GM19023 (cell line): Measurements from ENCODE around the gene ZSCAN9.

ENCODE experiments used
- ATAC-seq: cut with Tn5 transposase; IDR thresholded peaks from one replicate; pipeline ENCODE4 v1.9.1; 2021; ENCODE audit warnings: mild to moderate bottlenecking, moderate library complexity; ENCODE audit not compliant: unreplicated experiment

The ZSCAN9 gene

DNA sequence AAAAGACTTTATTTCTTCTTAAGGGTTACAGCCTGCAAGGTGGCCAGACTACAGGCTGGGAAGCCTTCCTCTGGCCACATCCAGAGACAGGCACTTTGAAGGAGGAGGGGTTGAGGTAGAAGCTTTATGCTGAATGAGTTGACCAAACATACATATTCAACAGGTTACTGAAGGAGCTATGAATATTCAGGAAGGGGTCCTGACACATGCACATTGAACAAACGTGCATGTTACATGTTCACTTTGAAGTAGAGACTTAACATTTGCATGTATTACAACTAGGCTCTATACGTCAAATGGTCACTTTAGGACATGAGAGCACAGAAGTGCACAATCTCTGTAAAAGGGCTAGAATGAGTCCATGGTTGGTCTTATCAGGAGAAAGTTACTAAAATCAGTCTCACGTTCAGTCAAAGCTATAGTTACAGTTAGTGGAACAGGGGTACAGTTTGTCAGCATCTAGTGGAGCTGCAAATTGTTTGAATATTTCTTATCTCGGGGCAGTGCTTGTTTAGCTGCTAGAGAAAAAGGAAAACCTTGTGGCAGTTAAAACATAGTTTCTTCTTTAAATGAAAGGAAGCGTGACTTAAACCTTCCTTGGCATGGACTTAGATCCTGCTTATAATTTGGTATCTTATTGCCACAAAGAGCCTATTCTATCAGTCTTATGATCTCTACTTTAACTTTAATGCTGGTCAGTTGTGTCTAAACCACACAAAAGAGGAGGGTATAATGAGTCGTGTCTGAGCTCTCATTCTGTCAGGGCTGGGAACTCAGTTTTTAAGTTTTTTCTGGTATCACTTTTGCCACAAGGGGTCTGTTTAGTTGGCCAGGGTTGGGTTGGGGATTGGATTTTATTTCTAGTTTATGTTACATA is 4.6 kb upstream of the ZSCAN9 start:
- no peak for ATAC-seq

DNA sequence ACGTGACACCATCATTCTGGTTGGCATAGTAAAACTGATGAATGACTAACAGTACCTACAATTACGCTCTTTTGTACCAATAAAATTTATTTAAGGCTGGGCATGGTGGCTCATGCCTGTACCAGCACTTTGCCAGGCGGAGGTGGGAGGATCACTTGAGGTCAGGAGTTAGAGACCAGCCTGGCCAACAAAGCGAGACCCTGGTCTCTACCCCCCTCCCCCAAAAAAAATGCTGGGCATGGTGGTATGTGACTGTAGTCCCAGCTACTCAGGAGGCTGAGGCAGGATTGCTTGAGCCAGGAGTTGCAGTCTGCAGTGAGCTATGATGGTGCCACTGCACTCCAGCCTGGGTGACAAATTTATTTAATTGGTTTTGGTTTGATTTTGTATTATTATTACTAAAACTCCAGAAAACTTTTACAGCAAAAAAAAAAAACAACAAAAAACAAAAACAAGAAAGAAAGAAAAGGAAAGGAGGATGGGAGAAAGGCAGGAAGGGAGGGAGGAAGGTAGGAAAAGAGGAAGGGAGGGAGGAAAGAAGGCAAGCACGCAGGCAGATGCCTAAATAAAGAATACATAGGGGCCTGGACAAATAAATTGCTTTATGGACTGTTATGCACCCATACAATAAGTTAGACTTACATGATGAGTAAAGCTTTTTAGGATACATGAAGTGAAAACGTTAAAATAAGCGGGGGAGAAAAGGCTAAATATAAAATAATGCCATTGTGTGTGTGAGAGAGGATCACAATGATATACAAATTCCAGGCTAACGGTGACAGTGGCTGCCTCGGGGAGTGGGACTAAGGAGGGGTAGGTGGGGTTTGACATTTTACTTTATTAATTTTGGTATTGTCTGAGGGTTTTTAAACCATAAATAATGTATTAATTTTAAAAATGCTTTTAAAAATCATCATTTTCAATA is 682 bp upstream of the ZSCAN9 start:
- ATAC-seq = no peak

DNA sequence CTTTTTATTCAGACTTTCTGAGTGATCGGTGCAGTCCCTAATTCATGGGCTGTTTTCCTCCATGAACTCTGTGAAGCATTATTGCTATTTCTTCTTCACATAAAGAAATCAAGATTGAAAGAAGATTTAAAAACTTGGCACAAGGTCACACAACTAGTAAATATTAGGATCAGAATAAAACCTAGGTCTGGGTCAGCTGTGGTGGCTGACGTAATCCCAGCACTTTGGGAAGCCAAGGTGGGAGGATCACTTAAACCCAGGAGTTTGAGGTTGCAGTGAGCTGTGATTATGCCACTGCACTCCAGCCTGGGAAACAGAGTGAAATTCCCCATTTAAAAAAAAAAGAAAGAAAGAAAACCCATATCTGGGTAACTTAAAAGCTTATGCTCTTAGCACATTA is 1.4 kb downstream of the ZSCAN9 start:
- no peak for ATAC-seq

DNA sequence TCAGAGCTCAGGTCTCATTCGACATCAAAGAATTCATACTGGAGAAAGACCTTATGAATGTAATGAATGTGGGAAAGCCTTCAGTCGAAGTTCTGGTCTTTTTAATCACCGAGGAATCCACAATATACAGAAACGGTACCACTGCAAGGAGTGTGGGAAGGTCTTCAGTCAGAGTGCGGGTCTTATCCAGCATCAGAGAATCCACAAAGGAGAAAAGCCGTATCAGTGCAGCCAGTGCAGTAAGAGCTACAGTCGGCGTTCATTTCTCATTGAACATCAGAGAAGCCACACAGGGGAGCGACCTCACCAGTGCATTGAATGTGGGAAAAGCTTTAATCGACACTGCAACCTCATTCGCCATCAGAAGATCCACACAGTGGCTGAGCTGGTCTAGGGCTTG is 7.7 kb downstream of the ZSCAN9 start:
- no peak for ATAC-seq

DNA sequence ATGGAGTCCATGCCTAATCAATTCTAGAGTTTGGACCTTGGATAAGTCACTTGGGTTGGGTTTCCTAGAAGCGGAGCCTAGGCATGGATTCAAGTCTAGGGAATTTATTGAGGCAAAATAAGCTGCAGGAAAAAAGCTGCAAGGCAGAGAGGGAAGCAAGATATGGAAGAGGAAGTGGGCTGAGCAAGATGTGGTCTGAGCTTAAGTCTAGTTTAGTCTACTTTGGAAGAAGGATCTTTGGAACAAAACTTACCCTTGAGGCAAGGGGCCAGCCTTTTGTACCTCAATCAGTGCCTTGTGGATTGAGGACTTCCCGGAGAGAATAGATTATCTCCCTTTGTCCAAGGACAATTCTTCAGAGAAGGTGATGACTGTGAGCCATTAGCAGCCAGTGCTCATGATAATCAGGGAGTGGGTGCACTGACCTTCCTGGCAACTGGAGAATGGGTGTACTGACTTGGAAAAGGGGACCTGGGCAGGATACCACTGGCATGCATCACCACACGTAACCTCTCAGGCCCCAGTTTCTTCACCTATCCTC is 10.9 kb downstream of the ZSCAN9 start:
- no peak for ATAC-seq

DNA sequence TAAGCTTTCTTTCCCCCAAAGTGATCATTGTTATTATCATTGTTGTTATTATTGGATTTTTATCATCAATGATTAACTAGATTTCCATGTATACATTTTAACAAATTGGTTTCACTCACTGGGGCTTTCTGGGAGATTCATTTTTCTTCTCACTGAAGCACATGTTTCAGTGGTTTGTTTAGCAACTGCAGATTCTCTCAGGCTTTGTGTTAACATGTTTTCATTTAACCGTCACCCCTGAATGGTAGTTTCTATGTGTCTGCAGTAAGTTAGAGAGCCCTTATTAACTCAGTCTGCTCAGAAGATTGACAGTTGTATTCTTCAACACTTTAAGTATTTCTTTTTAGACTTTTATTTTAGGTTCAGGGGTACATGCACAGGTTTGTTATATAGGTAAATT is 14.6 kb downstream of the ZSCAN9 start:
- no peak for ATAC-seq

DNA sequence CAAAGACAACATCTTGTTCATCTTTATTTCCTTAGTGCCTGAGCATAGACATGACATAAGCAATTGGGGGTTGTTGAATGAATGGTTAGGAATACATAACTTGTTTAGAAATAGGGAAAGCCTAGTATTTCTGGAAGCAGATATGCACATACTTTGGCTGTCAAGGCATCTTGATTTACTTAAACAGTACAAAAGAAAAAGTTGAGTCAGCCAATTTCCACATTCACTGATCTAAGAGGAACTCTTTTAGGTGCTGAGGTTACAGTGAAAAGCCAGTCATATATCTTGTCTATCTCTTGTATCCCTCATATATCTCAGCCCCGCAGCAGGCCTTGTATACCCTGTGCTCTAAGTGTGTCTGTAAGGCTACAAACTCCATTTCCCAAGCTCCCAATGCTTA is 15.4 kb downstream of the ZSCAN9 start:
- ATAC-seq = no peak

DNA sequence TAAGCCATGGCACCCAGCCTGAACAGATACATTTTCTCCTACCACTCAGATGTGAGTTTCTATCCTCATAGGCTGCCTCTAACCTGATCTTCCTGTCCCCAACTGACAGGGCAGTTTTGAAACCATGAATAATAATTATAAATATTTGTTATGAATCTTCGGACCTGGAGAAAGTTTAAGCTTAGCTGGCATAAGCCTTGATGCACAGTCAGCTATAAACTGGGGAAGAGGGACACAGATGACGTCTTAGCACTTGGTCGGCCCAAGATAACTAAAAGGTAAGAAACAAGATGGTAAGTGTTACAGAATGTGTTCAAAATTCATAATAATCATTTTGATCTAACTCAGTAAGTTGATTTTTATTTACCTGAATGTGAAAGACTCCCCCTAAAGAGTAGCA is 18.9 kb downstream of the ZSCAN9 start:
- no peak for ATAC-seq

DNA sequence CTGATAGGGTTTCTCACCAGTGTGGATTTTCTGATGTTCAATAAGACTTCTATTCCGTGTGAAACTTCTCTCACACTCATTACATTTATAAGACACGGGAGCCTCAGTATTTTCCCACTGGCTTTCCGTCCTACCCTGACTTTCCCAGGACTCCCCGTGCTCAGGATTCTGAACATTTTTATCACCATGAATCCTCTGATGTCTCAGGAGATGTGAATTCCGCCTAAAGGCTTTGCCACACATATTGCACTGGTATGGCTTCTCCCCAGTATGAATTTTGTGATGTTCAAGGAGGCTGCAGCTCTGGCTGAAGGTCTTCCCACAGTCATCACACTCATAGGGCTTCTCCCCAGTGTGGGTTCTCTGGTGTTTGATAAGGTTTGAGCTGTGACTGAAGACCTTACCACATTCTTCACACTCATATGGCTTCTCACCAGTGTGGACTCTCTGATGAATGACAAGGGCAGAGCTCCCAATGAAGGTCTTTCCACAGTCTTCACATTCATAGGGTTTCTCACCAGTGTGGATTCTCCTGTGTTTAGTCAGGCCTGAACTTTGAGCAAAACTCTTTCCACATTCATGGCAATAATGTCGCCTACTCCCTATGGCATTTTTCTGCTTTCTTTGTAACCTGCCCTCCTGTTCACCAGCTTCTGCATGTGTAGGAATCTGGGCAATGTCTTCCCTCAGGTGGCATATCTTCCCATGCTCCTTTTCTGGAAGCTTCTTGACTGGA is 20.3 kb downstream of the ZSCAN9 start:
- ATAC-seq = no peak

DNA sequence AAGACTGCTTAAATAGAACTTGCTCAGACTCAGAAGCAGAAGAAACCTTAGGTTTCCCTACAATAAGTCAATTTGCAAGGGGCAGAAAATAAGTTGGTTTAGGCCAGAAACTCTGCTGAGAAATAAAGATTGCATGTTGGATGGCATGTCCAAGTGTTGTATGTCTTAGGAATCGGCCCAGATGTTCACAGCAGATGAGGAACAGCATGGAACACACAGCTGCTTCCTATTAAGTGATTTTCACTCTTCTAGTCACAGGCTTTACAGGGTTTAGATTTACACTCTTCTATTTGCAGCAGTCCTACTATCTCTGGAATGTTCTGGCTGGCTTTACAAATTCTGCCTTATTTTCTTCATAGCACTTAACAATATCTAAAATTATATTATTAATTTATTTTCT is 23.8 kb downstream of the ZSCAN9 start:
- no peak for ATAC-seq

DNA sequence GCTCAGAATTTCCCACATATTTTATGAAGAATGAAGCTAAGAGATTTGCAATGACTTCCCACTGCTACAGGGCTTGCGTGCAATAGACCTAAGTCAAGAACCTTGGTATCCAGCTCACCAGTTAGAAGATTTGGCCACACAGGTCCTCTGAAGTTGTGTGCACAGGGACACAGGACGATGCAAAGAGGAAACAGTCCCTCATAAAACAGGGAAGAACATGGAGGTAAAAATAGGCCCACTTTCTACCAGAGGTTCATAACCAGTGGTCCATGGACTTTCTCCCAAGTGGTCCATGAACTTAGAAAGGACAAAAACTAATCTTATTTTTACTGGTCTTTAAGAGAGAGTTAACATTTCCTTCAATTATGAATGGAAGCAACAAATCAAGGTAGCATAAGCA is 25.7 kb downstream of the ZSCAN9 start:
- no peak for ATAC-seq

DNA sequence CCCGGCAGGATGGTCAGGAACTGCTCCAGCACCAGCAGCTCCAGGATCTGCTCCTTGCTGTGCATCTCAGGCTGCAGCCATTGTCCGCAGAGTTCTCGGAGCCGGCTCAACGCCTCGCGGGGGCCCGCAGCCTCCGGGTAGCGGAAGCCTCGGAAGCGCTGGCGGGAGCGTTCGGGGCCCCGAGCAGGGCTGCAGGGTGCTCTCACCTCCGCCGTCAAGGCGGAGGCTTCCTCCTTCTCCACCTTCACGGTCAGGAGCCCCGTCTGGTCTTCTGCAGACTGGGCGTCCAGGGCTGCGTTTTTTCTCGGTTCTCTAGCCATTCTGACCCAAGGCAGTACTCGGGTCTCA is 26.6 kb downstream of the ZSCAN9 start:
- ATAC-seq = peak; percentile 48

DNA sequence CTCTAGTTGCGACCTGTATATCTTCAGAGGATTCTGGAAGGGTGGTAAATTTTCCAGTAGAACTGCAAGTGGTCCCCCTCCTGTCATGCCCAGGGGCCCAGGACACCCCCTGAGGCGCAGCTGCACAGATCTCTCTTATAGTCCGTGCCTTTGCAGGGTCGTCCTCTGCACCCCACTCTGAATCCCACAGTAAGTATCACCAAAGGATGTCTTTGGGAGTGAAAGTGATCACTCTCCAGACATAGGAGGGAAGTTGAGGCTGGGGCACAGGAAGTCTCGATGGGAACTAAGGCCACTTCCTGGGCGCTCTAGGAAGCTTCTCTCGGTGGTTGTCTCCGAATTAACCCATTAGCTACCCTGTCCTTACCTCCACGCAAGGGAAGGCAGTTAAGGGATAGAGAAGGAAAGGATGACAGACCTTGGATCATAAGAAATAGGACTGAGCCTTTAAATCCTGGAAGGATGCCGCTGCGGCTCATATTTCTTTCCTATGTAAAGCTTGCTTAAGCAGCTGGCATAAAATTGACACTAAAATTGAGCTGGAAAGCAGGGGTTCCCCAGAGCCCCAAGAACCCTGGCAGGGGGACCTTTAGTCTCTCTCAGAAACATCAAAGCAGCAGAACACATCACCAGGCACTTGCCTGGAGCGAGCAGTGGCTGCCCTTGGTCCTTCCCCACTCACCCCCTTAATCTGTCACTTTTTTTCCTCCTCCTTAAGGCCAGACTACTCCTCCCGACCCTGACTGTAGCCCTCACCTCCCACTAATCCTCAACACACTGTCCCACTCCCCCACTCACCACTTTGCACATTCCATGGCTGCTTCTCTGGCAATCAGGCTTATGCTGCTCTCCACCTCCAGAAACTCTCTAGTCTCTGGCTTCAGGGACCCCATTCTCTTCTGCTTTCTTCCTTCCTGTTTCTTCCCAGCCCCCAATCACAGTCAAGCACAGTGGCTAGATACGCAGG is 27.2 kb downstream of the ZSCAN9 start, which contains the start of gene ZKSCAN4:
Gene ZKSCAN4, minus strand, starts transcription at position 261 of the 967 bp plus-strand sequence. CDS start 289 bp downstream, outside the sequence.
- ATAC-seq = peak; percentile 93

DNA sequence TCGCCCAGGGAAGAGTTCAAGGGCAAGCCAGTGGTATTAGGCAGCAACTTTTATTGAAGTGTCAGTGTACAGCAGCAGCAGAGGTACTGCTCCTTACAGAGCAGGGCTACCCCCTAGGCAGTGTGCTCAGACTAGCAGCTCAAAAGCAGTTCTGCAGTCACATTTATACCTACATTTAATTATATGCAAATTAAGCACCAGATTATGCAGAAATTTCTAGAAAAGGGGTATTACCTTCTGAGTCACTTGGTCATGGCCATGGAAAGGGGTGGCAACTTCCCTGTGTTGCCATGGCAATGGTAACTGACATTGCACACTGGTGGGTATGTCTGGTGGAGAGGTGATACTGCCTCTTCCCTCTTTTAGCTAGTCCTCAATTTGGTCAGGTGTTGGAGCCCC is 29.0 kb downstream of the ZSCAN9 start:
- ATAC-seq = no peak

DNA sequence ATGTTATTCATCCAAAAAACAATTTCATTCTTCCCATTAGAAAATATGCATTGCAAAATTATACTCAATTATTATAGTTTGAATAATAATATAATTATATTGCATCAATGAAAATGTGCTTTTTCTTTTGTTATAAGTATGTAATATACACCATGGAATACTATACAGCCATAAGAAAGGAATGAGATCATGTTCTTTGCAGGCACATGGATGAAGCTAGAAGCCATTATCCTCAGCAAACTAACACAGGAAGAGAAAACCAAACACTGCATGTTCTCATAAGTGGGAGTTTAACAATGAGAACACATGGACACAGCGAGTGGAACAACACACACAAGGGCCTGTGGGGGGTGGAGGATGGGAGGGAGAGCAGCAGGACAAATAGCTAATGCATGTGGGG is 32.0 kb downstream of the ZSCAN9 start:
- ATAC-seq = no peak

DNA sequence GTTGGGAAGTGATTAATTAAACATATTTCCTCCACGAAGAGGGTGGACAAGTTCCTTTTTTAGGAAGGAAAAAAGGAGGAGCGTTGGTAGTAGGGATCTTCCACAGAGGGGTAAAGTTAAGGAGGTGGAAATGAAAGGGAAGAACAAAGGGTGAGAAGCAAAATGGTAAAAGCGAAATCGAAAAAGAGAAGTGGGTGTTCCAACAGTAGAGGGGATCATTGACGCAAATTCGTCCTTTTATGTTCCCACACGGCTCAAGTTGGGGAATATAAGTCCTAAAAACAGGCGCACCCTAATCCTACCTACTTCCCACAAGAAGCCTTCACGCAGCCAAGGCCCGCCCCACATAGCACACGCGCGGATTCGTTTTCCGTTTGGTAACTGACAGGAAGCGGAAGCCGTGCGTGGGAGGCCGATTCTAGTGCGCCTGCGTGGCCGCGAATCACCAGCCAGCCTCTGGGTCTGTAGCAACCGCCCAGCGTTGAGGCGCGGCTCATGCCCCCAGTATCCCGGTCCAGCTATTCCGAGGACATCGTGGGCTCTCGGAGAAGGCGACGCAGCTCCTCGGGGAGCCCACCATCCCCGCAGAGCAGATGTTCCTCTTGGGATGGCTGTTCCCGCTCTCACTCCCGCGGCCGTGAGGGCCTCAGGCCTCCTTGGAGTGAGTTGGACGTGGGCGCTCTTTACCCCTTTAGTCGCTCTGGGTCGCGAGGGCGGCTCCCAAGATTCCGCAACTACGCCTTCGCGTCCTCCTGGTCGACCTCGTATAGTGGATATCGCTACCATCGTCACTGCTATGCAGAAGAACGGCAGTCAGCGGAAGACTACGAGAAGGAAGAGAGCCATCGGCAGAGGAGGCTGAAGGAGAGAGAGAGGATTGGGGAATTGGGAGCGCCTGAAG is 34.1 kb downstream of the ZSCAN9 start, which contains the start of gene NKAPL:
Gene NKAPL, plus strand, starts transcription at position 421 of the 901 bp plus-strand sequence. Its CDS starts 75 bp downstream, at position 496.
- no peak for ATAC-seq

DNA sequence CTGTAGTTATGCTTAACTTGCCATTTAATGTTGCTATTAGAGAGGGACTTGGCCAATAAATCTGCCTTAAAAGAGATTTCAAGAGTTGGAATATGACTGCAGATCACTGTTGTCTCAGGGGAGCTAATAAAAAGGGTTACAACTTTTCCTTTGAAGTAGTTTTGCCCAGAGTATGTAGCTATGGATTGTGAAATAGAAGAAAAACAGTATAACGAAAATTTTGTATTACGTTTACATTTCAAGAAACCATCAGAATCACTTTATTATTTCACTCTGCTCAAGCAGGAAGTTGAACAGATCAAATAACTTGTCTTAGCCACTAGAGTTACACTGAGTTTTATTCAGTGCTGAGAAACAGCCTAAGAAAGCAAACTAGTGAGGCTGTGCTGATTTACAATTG is 38.8 kb downstream of the ZSCAN9 start:
- ATAC-seq = no peak

DNA sequence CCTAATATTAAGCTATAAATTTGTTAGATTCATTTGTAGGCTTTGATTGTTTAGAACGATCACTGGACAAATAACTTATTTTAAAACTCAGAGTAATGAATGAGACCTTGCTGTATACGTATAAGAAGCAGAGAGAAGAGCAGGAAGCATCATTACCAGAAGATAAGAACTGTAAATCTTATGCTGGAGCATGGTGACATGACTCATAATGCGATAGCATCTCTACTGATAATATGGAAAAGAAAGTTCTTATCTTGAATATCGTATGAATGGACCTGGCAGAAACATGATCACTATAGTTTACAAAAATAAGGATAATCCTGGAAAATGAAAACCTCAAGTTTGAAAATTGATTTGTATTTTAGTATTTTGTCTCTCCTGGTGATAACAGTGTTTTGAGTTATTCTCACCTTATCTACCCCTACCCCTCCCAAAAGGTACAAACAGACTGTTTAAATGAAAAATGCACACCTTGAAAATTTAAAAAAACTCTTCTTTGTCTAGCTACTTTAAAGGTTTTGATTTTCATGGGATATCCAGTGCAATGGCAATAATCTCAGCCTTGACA is 39.8 kb downstream of the ZSCAN9 start:
- no peak for ATAC-seq
